ENCODE data around the gene PDXDC1. TPM values are rescaled to one million over a fixed set of nuclear protein-coding genes. Genes with fewer than 3 reads are reported as not detected.
"Not testable (repeated sequence)": the region's sequence is repeated elsewhere in the genome, so short reads cannot be mapped to it uniquely, and the experiment has no call there.

The PDXDC1 gene
- total RNA-seq (100 to 1,000 TPM in 1 of 4 donors, 10 to 100 TPM in 3; 87.1 to 106 (median 88.5) TPM), polyA plus RNA-seq (31.5 TPM)
- long read RNA-seq, donor 1, full-length matches to known transcripts: 98 of 158 reads
- long read RNA-seq, donor 1, partial matches to known transcripts: 22 of 158 reads
- long read RNA-seq, donor 1, other reads (novel, unspliced or antisense): 38 of 158 reads
- long read RNA-seq, donor 2, full-length matches to known transcripts: 42 of 55 reads
- long read RNA-seq, donor 2, partial matches to known transcripts: 7 of 55 reads
- long read RNA-seq, donor 2, other reads (novel, unspliced or antisense): 6 of 55 reads
- long read RNA-seq, donor 3, full-length matches to known transcripts: 328 of 504 reads
- long read RNA-seq, donor 3, partial matches to known transcripts: 69 of 504 reads
- long read RNA-seq, donor 3, other reads (novel, unspliced or antisense): 107 of 504 reads
- long read RNA-seq, donor 4, full-length matches to known transcripts: 53 of 95 reads
- long read RNA-seq, donor 4, partial matches to known transcripts: 19 of 95 reads
- long read RNA-seq, donor 4, other reads (novel, unspliced or antisense): 23 of 95 reads

GRCh38 chr16:14974656-14975417 lies at the start of gene PDXDC1:
Gene PDXDC1 (plus strand): TSS chr16:14975026. CDS start chr16:14975200, 174 bp downstream.
- ATAC-seq (peak; percentile 94 to 96), DNase-seq (peak; percentile 94 to 99 (median 95))
- H3K27me3 ChIP-seq (ENCODE audit: control insufficient read depth, insufficient read depth); H3K4me1 ChIP-seq (ENCODE audit: control insufficient read depth, insufficient read depth, low read length); H3K9me3 ChIP-seq (ENCODE audit: control insufficient read depth, low read length); intact Hi-C loops (cut with DNase I): not testable (repeated sequence)
- Histone ChIP-seq H3K27ac (ENCODE audit: low read length) (peak within 1 kb of the TSS; percentile 88), H3K4me3 (ENCODE audit: low read length) (peak within 1 kb of the TSS; percentile 52)
- under 1% methylated on average over 74 of the region's 74 CpGs for WGBS

- DNase-seq (peak; percentile 14 to 60 (median 46)), ATAC-seq (peak; percentile 86 to 95)
- H3K27me3 ChIP-seq (ENCODE audit: control insufficient read depth, insufficient read depth); H3K4me1 ChIP-seq (ENCODE audit: control insufficient read depth, insufficient read depth, low read length); H3K27ac ChIP-seq (ENCODE audit: low read length); H3K9me3 ChIP-seq (ENCODE audit: control insufficient read depth, low read length); intact Hi-C loops (cut with DNase I); H3K4me3 ChIP-seq (ENCODE audit: low read length): not testable (repeated sequence)
- WGBS: 70% methylated on average over 6 of the region's 31 CpGs
Observed at GRCh38 chr16:14928064-14928714, 46.6 kb upstream of the PDXDC1 start.

GRCh38 chr16:14929176-14929575 lies 45.6 kb upstream of the PDXDC1 start:
- H3K4me1 ChIP-seq (ENCODE audit: control insufficient read depth, insufficient read depth, low read length); H3K27me3 ChIP-seq (ENCODE audit: control insufficient read depth, insufficient read depth); ATAC-seq; H3K9me3 ChIP-seq (ENCODE audit: control insufficient read depth, low read length); H3K27ac ChIP-seq (ENCODE audit: low read length); intact Hi-C loops (cut with DNase I); H3K4me3 ChIP-seq (ENCODE audit: low read length): not testable (repeated sequence)
- 80% methylated on average over 16 of the region's 26 CpGs for WGBS
- peak in 1 of 3 donors; percentile 50 for DNase-seq

- 88% methylated on average over 10 of the region's 25 CpGs for WGBS
- H3K27ac ChIP-seq (ENCODE audit: low read length); H3K9me3 ChIP-seq (ENCODE audit: control insufficient read depth, low read length); H3K27me3 ChIP-seq (ENCODE audit: control insufficient read depth, insufficient read depth); H3K4me1 ChIP-seq (ENCODE audit: control insufficient read depth, insufficient read depth, low read length); H3K4me3 ChIP-seq (ENCODE audit: low read length); ATAC-seq; intact Hi-C loops (cut with DNase I): not testable (repeated sequence)
- peak in 1 of 3 donors; percentile 34 for DNase-seq
Observed at GRCh38 chr16:14930246-14930645, 44.6 kb upstream of the PDXDC1 start.

GRCh38 chr16:14930971-14931370 lies 43.9 kb upstream of the PDXDC1 start:
- H3K27me3 ChIP-seq (ENCODE audit: control insufficient read depth, insufficient read depth); H3K4me3 ChIP-seq (ENCODE audit: low read length); H3K27ac ChIP-seq (ENCODE audit: low read length); H3K4me1 ChIP-seq (ENCODE audit: control insufficient read depth, insufficient read depth, low read length); ATAC-seq; intact Hi-C loops (cut with DNase I); H3K9me3 ChIP-seq (ENCODE audit: control insufficient read depth, low read length): not testable (repeated sequence)
- WGBS: 88% methylated on average over 9 of the region's 19 CpGs
- DNase-seq: peak in 1 of 3 donors; percentile 36

- H3K4me3 ChIP-seq (ENCODE audit: low read length); intact Hi-C loops (cut with DNase I); H3K9me3 ChIP-seq (ENCODE audit: control insufficient read depth, low read length); H3K27ac ChIP-seq (ENCODE audit: low read length); H3K27me3 ChIP-seq (ENCODE audit: control insufficient read depth, insufficient read depth); H3K4me1 ChIP-seq (ENCODE audit: control insufficient read depth, insufficient read depth, low read length); ATAC-seq: not testable (repeated sequence)
- 92% methylated on average over 28 of the region's 47 CpGs for WGBS
- peak; percentile 4 to 47 (median 37) for DNase-seq
Observed at GRCh38 chr16:14932581-14933375, 42.0 kb upstream of the PDXDC1 start.

GRCh38 chr16:14937143-14937542 lies 37.7 kb upstream of the PDXDC1 start, which contains the start of gene NPIPA1:
Gene NPIPA1 (plus strand): TSS chr16:14937443. CDS start chr16:14937443, 0 bp downstream.
- DNase-seq; H3K9me3 ChIP-seq (ENCODE audit: control insufficient read depth, low read length); H3K4me3 ChIP-seq (ENCODE audit: low read length); H3K27ac ChIP-seq (ENCODE audit: low read length); H3K4me1 ChIP-seq (ENCODE audit: control insufficient read depth, insufficient read depth, low read length); H3K27me3 ChIP-seq (ENCODE audit: control insufficient read depth, insufficient read depth); intact Hi-C loops (cut with DNase I); ATAC-seq: not testable (repeated sequence)
- WGBS: no CpG with 5 or more reads among the region's 4 CpGs

- H3K4me3 ChIP-seq (ENCODE audit: low read length); H3K9me3 ChIP-seq (ENCODE audit: control insufficient read depth, low read length); H3K27me3 ChIP-seq (ENCODE audit: control insufficient read depth, insufficient read depth); H3K27ac ChIP-seq (ENCODE audit: low read length); H3K4me1 ChIP-seq (ENCODE audit: control insufficient read depth, insufficient read depth, low read length); intact Hi-C loops (cut with DNase I); ATAC-seq: not testable (repeated sequence)
- peak in 2 of 3 donors; percentile 6 to 64 for DNase-seq
- WGBS: 55% methylated on average over 6 of the region's 9 CpGs
Observed at GRCh38 chr16:14937994-14938393, 36.8 kb upstream of the PDXDC1 start.

- H3K4me3 ChIP-seq (ENCODE audit: low read length); H3K9me3 ChIP-seq (ENCODE audit: control insufficient read depth, low read length); ATAC-seq; H3K27me3 ChIP-seq (ENCODE audit: control insufficient read depth, insufficient read depth); H3K4me1 ChIP-seq (ENCODE audit: control insufficient read depth, insufficient read depth, low read length); intact Hi-C loops (cut with DNase I); H3K27ac ChIP-seq (ENCODE audit: low read length); DNase-seq: not testable (repeated sequence)
- WGBS: 39% methylated on average over 3 of the region's 3 CpGs
Observed at GRCh38 chr16:14942686-14943085, 32.1 kb upstream of the PDXDC1 start.
